K562 (cell line): ENCODE data around the gene RNF4. TPM values are rescaled to one million over a fixed set of nuclear protein-coding genes. Genes with fewer than 3 reads are reported as not detected.
A peak's percentile ranks its signal among the peaks of the same experiment; 100 is the strongest.

Experiments
- ATAC-seq: fragments of 200-7000 bp; cut with Tn5 transposase; 3 replicates; pipeline ENCODE4 v1.9.1; 2020; ENCODE audit warnings: moderate library complexity
- BruUV-seq: library from RNA; stranded (reverse); fragments of 400-500 nt; replicated peaks from 2 replicates; lab custom pipeline; 2021; lab: Mats Ljungman, UMichigan
- CTCF ChIA-PET: fragments of 300-600 bp; formaldehyde crosslinking; extraction: SDS; loops from one replicate; lab custom pipeline; 2021; ENCODE audit warnings: low intra/inter-chr PET ratio; lab: Yijun Ruan, JAX
- POLR2A ChIA-PET: fragments of 300-600, 350-650 bp; sonication (Branson Sonifier 250); formaldehyde crosslinking; extraction: SDS; loops from one replicate; lab custom pipeline; 2021; ENCODE audit warnings: antibody characterized with exemption, inconsistent platforms; lab: Yijun Ruan, JAX
- DNase-seq, 4 experiments: peaks; one replicate each; pipeline versions ENCODE4 v3.0.0 to v3.0.0-alpha.2; 2011 to 2018; ENCODE audit warnings: low spot score in 3 of 4, mixed read lengths in 3 of 4; ENCODE audit errors: extremely low read depth in 1 of 4
- FAIRE-seq: peaks from 2 replicates; lab custom pipeline; 2011; peaks lifted over from hg19 to GRCh38; lab: Jason Lieb, UNC
- H2AFZ ChIP-seq: 2 replicates; pipeline ENCODE4 v1.6.0; 2011; ENCODE audit warnings: low read depth, low read length, control low read depth, inconsistent platforms
- H3K27ac ChIP-seq: fragments of 200-600 bp; 3 replicates; pipeline ENCODE4 v1.8.0; 2011; ENCODE audit warnings: low read depth, mild to moderate bottlenecking, control low read depth, inconsistent platforms, low read length, moderate library complexity, mixed read lengths; ENCODE audit errors: extremely low read depth
- H3K27me3 ChIP-seq, 2 experiments: fragments of 300-600 bp in 1 of 2; 2 replicates in 1 of 2; 3 replicates in 1 of 2; pipeline versions ENCODE4 v1.6.0 to v1.8.0; 2011; ENCODE audit warnings: inconsistent platforms in 2 of 2, low read length in 2 of 2, mild to moderate bottlenecking in 1 of 2, mixed read lengths in 1 of 2, moderate library complexity in 1 of 2; ENCODE audit not compliant: control insufficient read depth in 2 of 2, insufficient read depth in 2 of 2
- H3K36me3 ChIP-seq: fragments of 300-600 bp; 3 replicates; pipeline ENCODE4 v1.8.0; 2011; ENCODE audit warnings: mild to moderate bottlenecking, low read length, inconsistent platforms; ENCODE audit not compliant: control insufficient read depth, insufficient read depth
- H3K4me1 ChIP-seq, 2 experiments: fragments of 200-600 bp in 1 of 2; replicated peaks in 1 of 2; 2 replicates in 1 of 2; 3 replicates in 1 of 2; pipeline versions ENCODE4 v1.5.1 to v1.8.0; 2011; ENCODE audit warnings: inconsistent platforms in 2 of 2, low read length in 2 of 2, mild to moderate bottlenecking in 1 of 2, mixed read lengths in 1 of 2, moderate library complexity in 1 of 2; ENCODE audit not compliant: control insufficient read depth in 2 of 2, insufficient read depth in 2 of 2
- H3K4me2 ChIP-seq: 2 replicates; pipeline ENCODE4 v1.6.1; 2011; ENCODE audit warnings: low read length, control low read depth, inconsistent platforms, mixed read lengths; ENCODE audit not compliant: insufficient read depth
- H3K4me3 ChIP-seq: fragments of 200-600 bp; sonication (generic), shearing (Covaris generic); 2 replicates; pipeline ENCODE4 v1.5.1; 2016; ENCODE audit warnings: control low read depth, inconsistent platforms
- H3K79me2 ChIP-seq: fragments of 200-600 bp; 3 replicates; pipeline ENCODE4 v1.8.0; 2011; ENCODE audit warnings: low read length, inconsistent platforms; ENCODE audit not compliant: control insufficient read depth, insufficient read depth
- H3K9ac ChIP-seq, 2 experiments: 2 replicates each; pipeline versions ENCODE4 v1.6.0 to v1.6.1; 2011; ENCODE audit warnings: low read depth in 2 of 2, low read length in 2 of 2, control low read depth in 1 of 2, inconsistent platforms in 1 of 2, mild to moderate bottlenecking in 1 of 2, mixed read lengths in 1 of 2; ENCODE audit not compliant: insufficient read depth in 1 of 2
- H3K9me1 ChIP-seq: one replicate; pipeline ENCODE4 v1.6.0; 2011; ENCODE audit warnings: inconsistent platforms, mild to moderate bottlenecking, low read length, moderate library complexity; ENCODE audit not compliant: control insufficient read depth, insufficient read depth
- H3K9me3 ChIP-seq: replicated peaks from 2 replicates; pipeline ENCODE4 v1.5.1; 2011; ENCODE audit warnings: low read depth, low read length, inconsistent platforms; ENCODE audit not compliant: control insufficient read depth, insufficient read depth
- H4K20me1 ChIP-seq: replicated peaks from 2 replicates; pipeline ENCODE4 v1.6.1; 2011; ENCODE audit warnings: low read length, inconsistent platforms, mixed read lengths; ENCODE audit not compliant: control insufficient read depth, insufficient read depth
- DMBX1 ChIP-seq: fragments of 250-450 bp; sonication (Bioruptor Pico); IDR thresholded peaks from 2 replicates; pipeline ENCODE4 v1.8.0; 2022; ENCODE audit warnings: inconsistent platforms, mild to moderate bottlenecking, moderate library complexity, borderline replicate concordance
- NFIC ChIP-seq: fragments of 450-650 bp; IDR thresholded peaks from 2 replicates; pipeline ENCODE4 v1.6.1; 2017; ENCODE audit warnings: mild to moderate bottlenecking, inconsistent platforms
- POLR2G ChIP-seq: fragments of 200-400 bp; formaldehyde crosslinking; IDR thresholded peaks from 2 replicates; pipeline ENCODE4 v1.6.1; 2017; ENCODE audit warnings: low read depth, mild to moderate bottlenecking, antibody characterized with exemption, low read length, moderate library complexity
- ZC3H11A ChIP-seq: IDR thresholded peaks from 2 replicates; pipeline ENCODE4 v1.6.1; 2012; ENCODE audit warnings: low read depth, low read length, improper control_type of control experiment
- ZNF217 ChIP-seq: sonication (generic); formaldehyde crosslinking; IDR thresholded peaks from 2 replicates; pipeline ENCODE4 v1.8.0; 2022; ENCODE audit warnings: mild to moderate bottlenecking, missing genetic modification reagents
- ZNF347 ChIP-seq: fragments of 450-650 bp; formaldehyde crosslinking; IDR thresholded peaks from 2 replicates; pipeline ENCODE4 v1.4.0; 2020; ENCODE audit warnings: low read depth, mild to moderate bottlenecking, moderate library complexity
- ZNF586 ChIP-seq: fragments of 450-650 bp; formaldehyde crosslinking; conservative IDR thresholded peaks from 2 replicates; pipeline ENCODE4 v1.4.0; 2020; ENCODE audit warnings: mild to moderate bottlenecking, moderate library complexity
- WGBS: fragments of 100-300 bp; shearing (Covaris generic); methylation state at CpG from one replicate; pipeline ENCODE4 v1.1.6; 2016; ENCODE audit warnings: low coverage, mixed read lengths; ENCODE audit not compliant: insufficient coverage; ENCODE audit errors: missing lambda C conversion rate; 5-methylcytosine and 5-hydroxymethylcytosine counted together
- in situ Hi-C: fragments of 300-500 bp; cut with MboI; formaldehyde crosslinking; loops from 4 replicates; pipeline ENCODE4 v1.15.0; 2018; ENCODE audit warnings: inconsistent platforms, mixed read lengths
- intact Hi-C: fragments of 100-400 bp; cut with micrococcal nuclease; formaldehyde crosslinking; loops from 2 replicates; pipeline ENCODE4 v1.14.2; 2022
- polyA plus RNA-seq, 8 experiments: library from polyadenylated mRNA; depleted of rRNA in 4 of 8; stranded (reverse) in 5 of 8; unstranded in 3 of 8; fragments of >200 nt; fragmentation: Nextera tagmentation in 2 of 8; fragmentation: Illumina TruSeq in 1 of 8; extraction: Ambion mirVana in 2 of 8; extraction: Trizol in 1 of 8; gene quantifications; 2 replicates each; pipeline versions ENCODE4 v1.2.1 to v1.2.3, GENCODE V29; 2011 to 2014; ENCODE audit warnings: inconsistent platforms in 1 of 8, missing spikeins in 1 of 8
- total RNA-seq, 7 experiments: library from RNA; depleted of rRNA in 6 of 7; stranded (reverse); fragments of >200 nt in 6 of 7; fragmentation: Illumina TruSeq in 2 of 7; extraction: Trizol in 2 of 7; gene quantifications; 2 replicates each; pipeline versions ENCODE4 v1.2.1 to v1.2.3, GENCODE V29; 2011 to 2021; ENCODE audit warnings: low replicate concordance in 1 of 7

Gene RNF4
- total and polyA plus RNA-seq, 9 of the 15 experiments (the other 6 are each of a cell fraction or from before 2014, with no cell fraction given): 19.2 to 59.3 (median 44.8) TPM

GRCh38 chr4:2458546-2459491, 10.1 kb upstream of the RNF4 start:
- ChIA-PET CTCF (no interaction called here), POLR2A (interaction anchor here (0.6 to 1.6 kb wide), 4 partner anchors 10 to 34 kb away, joined by 3 to 5 read pairs (median 4); partner anchors contain the start of gene RNF4)
- FAIRE-seq: no peak
- WGBS: 31% methylated on average over 31 of the region's 38 CpGs
- BruUV-seq: no TSS peak
- no peaks in the 10 kb centered on the region for H3K9me3 ChIP-seq
- H3K27ac ChIP-seq: no peak overlapping the region
- intact Hi-C loops (no loop called here), in situ Hi-C loops (no loop called here)
- TF ChIP-seq DMBX1 (CRISPR knock-in tag) (no peak), ZNF347 (no peak), NFIC (peak; percentile 60), POLR2G (0 out of 2 replicates have a peak, but pooled peaks have one; percentile 6), ZNF217 (CRISPR knock-in tag) (no peak), ZNF586 (no peak), ZC3H11A (no peak)
- peak overlapping the region in 1 of 2 experiments; percentile 37; a peak in 2 of 4 replicates for H3K9ac ChIP-seq
- H3K36me3 ChIP-seq: no peaks in the 10 kb centered on the region
- no peaks in the 10 kb centered on the region for H3K79me2 ChIP-seq
- no peak overlapping the region for H2AFZ ChIP-seq
- 0 out of 3 replicates have a peak, but pooled peaks have one; percentile 7 for ATAC-seq
- no peaks in the 10 kb centered on the region for H4K20me1 ChIP-seq
- H3K9me1 ChIP-seq: no peaks in the 10 kb centered on the region
- peak in 2 of 4 experiments; percentile 38 to 42 for DNase-seq
- peaks cover 10 to 46% of the 10 kb centered on the region in 2 experiments; a peak in 3 of 5 replicates for H3K4me1 ChIP-seq
- no peak overlapping the region for H3K4me2 ChIP-seq
- no peak overlapping the region for H3K4me3 ChIP-seq
- peaks cover 16 to 41% of the 10 kb centered on the region in 2 experiments; a peak in 4 of 5 replicates for H3K27me3 ChIP-seq
